B cell (primary cell): Measurements from ENCODE around the gene ANKRD28.

Experiments
- CTCF ChIP-seq: fragments of 200-600 bp; IDR thresholded peaks from one replicate; pipeline ENCODE4 v1.8.0; 2022; ENCODE audit warnings: antibody characterized with exemption, mild to moderate bottlenecking
- EZH2 ChIP-seq: IDR thresholded peaks from 2 replicates; pipeline ENCODE4 v1.6.1; 2012; ENCODE audit warnings: borderline replicate concordance, low read depth, mild to moderate bottlenecking, moderate library complexity, low read length; ENCODE audit not compliant: insufficient read depth, poor library complexity, severe bottlenecking

- no peak for TF ChIP-seq CTCF
- TF ChIP-seq EZH2 = no peak
These were observed 147.9 kb downstream of the ANKRD28 start for GRCh38 chr3:15649858-15650257.
